Endothelial cell (in vitro differentiated cells): Measurements from ENCODE around the gene TAS2R38. TPM values are rescaled to one million over a fixed set of nuclear protein-coding genes. Genes with fewer than 3 reads are reported as not detected.

Experiments used
- DNase-seq: peaks from one replicate; pipeline ENCODE4 v3.0.0; 2021; ENCODE audit warnings: low spot score
- H3K27ac Mint-ChIP-seq: one replicate; pipeline ENCODE4 v1.8.0; 2021; ENCODE audit warnings: mixed read lengths, inconsistent platforms; ENCODE audit not compliant: unreplicated experiment
- H3K27me3 Mint-ChIP-seq: one replicate; pipeline ENCODE4 v1.8.0; 2021; ENCODE audit warnings: mild to moderate bottlenecking, moderate library complexity, mixed read lengths, inconsistent platforms; ENCODE audit not compliant: unreplicated experiment
- H3K36me3 Mint-ChIP-seq: one replicate; pipeline ENCODE4 v1.8.0; 2021; ENCODE audit warnings: mild to moderate bottlenecking, low read depth, mixed read lengths, inconsistent platforms; ENCODE audit not compliant: unreplicated experiment
- H3K4me1 Mint-ChIP-seq: one replicate; pipeline ENCODE4 v1.8.0; 2021; ENCODE audit warnings: mild to moderate bottlenecking, mixed read lengths, inconsistent platforms; ENCODE audit not compliant: unreplicated experiment
- H3K4me3 Mint-ChIP-seq: one replicate; pipeline ENCODE4 v1.8.0; 2021; ENCODE audit warnings: mild to moderate bottlenecking, mixed read lengths, inconsistent platforms; ENCODE audit not compliant: unreplicated experiment
- H3K9me3 Mint-ChIP-seq: one replicate; pipeline ENCODE4 v1.8.0; 2021; ENCODE audit warnings: mixed read lengths, inconsistent platforms; ENCODE audit not compliant: unreplicated experiment
- CTCF ChIP-seq: fragments of 200-600 bp; sonication (generic); IDR thresholded peaks from one replicate; pipeline ENCODE4 v1.5.0; 2021; ENCODE audit warnings: antibody characterized with exemption; ENCODE audit not compliant: unreplicated experiment
- total RNA-seq: library from RNA; stranded (reverse); fragmentation: NEBNext Ultra II Directional; extraction: Animal tissue kit (Norgen Biotek cat#: 25700); gene quantifications from one replicate; pipeline ENCODE4 v1.2.1, GENCODE V29; 2021; ENCODE audit not compliant: unreplicated experiment

The TAS2R38 gene
- total RNA-seq, 1 donor from 2014 or later: not detected

- Mint-ChIP-seq H3K27ac (no peak overlapping the region), H3K4me1 (peaks cover 11% of the 10 kb centered on the region), H3K27me3 (no peaks in the 10 kb centered on the region), H3K9me3 (no peaks in the 10 kb centered on the region), H3K36me3 (no peaks in the 10 kb centered on the region), H3K4me3 (no peak overlapping the region)
- no peak for DNase-seq
- no peak for TF ChIP-seq CTCF
These were observed 3.1 kb upstream of the TAS2R38 start for GRCh38 chr7:141976524-141977245.

GRCh38 chr7:141975806-141976523 lies 2.4 kb upstream of the TAS2R38 start:
- no peak overlapping the region for H3K27ac Mint-ChIP-seq
- no peaks in the 10 kb centered on the region for H3K36me3 Mint-ChIP-seq
- peaks cover 11% of the 10 kb centered on the region for H3K4me1 Mint-ChIP-seq
- DNase-seq: peak; percentile 90
- H3K27me3 Mint-ChIP-seq: no peaks in the 10 kb centered on the region
- TF ChIP-seq CTCF: peak; percentile 91
- H3K4me3 Mint-ChIP-seq: no peak overlapping the region
- no peaks in the 10 kb centered on the region for H3K9me3 Mint-ChIP-seq

GRCh38 chr7:141974831-141975230 lies 1.3 kb upstream of the TAS2R38 start:
- H3K27me3 Mint-ChIP-seq: no peaks in the 10 kb centered on the region
- H3K9me3 Mint-ChIP-seq: no peaks in the 10 kb centered on the region
- peaks cover 11% of the 10 kb centered on the region for H3K4me1 Mint-ChIP-seq
- DNase-seq: peak; percentile 30
- H3K27ac Mint-ChIP-seq: no peak overlapping the region
- TF ChIP-seq CTCF: peak; percentile 40
- H3K4me3 Mint-ChIP-seq: no peak overlapping the region
- no peaks in the 10 kb centered on the region for H3K36me3 Mint-ChIP-seq

- H3K9me3 Mint-ChIP-seq: no peaks in the 10 kb centered on the region
- no peak overlapping the region for H3K4me3 Mint-ChIP-seq
- H3K36me3 Mint-ChIP-seq: no peaks in the 10 kb centered on the region
- DNase-seq: no peak
- H3K4me1 Mint-ChIP-seq: no peaks in the 10 kb centered on the region
- H3K27me3 Mint-ChIP-seq: peaks cover 5% of the 10 kb centered on the region
- no peak for TF ChIP-seq CTCF
- no peak overlapping the region for H3K27ac Mint-ChIP-seq
These were observed 12.7 kb downstream of the TAS2R38 start for GRCh38 chr7:141960687-141961422.
